ENCODE measurements around the gene C5.

The C5 gene

GRCh38 chr9:120941046-120941770, 108.9 kb downstream of the C5 start:
- DNase-seq (ENCODE audit: low read depth), result no peak

GRCh38 chr9:120940573-120940972, 109.5 kb downstream of the C5 start:
- DNase-seq (ENCODE audit: low read depth), result no peak

- no peak for DNase-seq (ENCODE audit: low read depth)
Observed at GRCh38 chr9:120938851-120939250, 111.2 kb downstream of the C5 start.

GRCh38 chr9:120937596-120937995, 112.5 kb downstream of the C5 start:
- DNase-seq (ENCODE audit: low read depth), result no peak

- DNase-seq (ENCODE audit: low read depth), result no peak
Observed at GRCh38 chr9:120937127-120937526, 112.9 kb downstream of the C5 start.

DNA sequence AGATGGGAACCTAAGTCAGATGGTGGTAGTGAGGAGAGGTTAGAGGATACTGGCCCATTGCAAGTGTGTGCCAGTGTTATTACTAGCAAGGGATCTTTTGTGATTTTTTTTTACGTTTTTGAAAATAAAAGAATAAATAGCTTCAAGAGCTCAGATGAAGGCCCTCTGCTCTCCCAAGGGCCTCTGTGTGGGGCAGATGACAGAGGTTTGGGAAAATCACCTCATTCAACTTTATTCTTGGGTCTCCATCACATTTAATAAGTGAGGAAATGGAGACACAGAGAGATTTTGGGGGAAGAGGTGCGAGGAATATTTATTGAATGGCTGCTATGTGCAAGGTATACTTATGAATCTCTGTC, 113.3 kb downstream of the C5 start:
- no peak for DNase-seq (ENCODE audit: low read depth)

GRCh38 chr9:120936011-120936763, 113.9 kb downstream of the C5 start:
- peak; percentile 82 for DNase-seq (ENCODE audit: low read depth)

DNA sequence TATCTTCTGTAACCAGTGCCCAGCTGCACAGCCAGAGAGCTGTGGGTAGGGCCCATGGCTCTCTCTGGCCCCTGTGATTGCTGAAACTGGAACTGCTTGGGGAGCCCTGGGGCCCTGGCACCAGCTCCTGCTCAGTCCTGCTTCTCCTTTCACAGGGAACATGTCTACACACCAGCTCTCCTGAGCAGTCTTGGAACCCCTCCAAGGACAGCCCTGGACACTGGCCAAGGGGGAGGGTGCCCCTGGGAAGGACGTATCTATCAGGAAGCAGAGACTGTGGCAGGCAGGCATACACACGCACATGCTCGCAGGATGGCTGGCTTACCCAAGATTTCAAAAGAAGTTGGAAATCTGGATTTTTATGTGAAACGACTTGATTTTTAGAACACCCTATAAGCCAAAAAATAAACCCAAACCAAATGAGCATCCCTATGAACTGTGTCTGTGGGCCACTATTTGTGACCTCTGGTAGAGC, 114.7 kb downstream of the C5 start:
- DNase-seq (ENCODE audit: low read depth), result peak; percentile 65

GRCh38 chr9:120934281-120934680, 115.8 kb downstream of the C5 start:
- DNase-seq (ENCODE audit: low read depth), result no peak

DNA sequence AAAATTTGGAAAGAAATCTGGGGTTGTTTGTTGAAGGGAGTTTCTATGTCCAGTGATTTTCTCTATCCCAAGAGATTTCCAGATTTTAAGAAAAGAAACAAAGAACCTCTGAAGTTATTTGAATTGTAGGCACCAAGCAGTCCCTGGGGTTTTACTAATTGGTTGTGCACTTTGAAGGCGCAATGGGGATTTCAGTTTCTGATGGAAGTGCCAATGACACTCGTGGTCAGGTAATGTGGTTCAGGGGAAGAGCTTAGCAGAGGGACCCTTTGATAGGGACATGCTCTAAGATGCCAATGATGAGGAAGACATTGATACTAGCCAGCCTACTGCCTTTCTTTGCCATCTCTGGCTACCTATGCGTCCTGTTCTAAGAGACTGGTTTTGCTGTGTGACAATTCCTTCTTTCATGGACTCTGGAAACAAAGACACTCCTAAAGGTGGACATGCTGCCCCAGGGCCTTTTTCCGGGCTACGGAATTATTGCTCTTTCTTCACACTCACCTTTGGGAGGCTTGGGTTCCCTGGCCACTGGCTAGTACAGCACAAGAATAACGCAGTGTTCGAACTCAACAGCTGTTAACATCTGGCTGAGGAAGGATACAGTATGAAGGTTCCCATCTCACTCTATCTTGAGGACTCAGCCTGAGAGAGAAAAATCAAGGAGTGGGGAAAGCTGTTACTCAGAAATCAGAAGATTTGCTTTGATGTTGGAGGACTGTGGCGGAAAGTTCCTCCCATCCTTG, 116.6 kb downstream of the C5 start:
- DNase-seq (ENCODE audit: low read depth), result no peak

DNA sequence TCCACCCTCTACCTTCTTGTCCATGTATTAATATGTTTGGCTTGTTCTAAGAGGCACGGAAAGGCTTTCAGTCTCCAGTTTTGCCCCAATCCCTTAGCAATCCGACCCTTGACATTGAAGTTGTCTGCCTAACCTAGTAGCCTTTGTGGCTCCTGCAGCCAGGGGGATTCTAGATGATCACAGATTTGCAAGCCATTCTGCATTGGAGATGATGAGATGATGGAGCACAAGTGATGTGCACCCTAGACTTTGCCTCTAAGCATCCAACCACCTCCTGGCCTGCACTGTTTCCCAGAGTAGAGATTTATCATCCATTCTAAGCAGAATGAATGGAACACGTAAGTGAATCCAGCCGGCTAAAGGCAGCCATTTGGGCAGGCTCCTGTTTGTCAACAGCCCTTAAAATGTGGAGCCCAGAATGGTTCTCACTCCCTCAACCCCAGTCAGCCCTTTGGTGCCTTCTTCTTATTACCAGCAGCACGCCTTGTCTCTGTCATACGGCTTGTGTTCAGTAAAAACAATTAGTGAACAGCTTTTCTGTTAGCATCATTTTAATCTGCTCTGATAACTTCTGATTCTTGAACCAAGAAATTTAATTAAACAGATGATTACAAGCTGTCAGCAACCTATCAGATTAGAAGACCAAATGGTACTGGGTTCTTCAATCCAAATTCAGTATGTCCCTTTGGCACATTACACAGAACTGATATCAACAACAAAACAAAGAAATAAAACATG, 117.8 kb downstream of the C5 start:
- DNase-seq (ENCODE audit: low read depth), result no peak

GRCh38 chr9:120931231-120932085, 118.6 kb downstream of the C5 start:
- no peak for DNase-seq (ENCODE audit: low read depth)

DNA sequence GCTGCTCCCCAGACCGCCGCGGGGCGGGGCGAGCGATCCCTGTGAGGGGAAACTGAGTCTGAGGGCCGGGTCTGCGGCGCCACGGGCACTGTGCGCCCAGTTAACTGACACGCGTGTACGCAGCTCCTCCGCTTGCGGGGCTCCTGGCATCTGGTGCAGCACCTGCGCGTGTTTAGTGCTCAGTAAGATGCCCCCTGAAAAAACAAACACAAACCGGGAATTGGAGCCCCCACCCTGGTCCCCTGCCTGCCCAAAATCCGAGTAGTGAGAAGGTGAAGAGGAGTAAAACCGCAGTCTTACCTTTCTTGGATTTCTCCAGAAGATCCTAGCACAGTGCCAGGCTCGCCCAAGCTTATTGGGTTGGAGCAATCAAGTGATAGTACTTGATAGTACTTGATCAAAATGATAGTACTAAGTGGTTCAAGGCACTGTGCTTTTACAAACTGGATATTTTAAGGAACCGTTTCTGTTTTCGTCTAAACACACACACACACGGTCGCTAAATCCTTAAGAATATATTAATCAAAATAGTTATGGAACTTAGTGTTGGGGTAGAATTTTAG, 120.8 kb downstream of the C5 start:
- no peak for DNase-seq (ENCODE audit: low read depth)

DNA sequence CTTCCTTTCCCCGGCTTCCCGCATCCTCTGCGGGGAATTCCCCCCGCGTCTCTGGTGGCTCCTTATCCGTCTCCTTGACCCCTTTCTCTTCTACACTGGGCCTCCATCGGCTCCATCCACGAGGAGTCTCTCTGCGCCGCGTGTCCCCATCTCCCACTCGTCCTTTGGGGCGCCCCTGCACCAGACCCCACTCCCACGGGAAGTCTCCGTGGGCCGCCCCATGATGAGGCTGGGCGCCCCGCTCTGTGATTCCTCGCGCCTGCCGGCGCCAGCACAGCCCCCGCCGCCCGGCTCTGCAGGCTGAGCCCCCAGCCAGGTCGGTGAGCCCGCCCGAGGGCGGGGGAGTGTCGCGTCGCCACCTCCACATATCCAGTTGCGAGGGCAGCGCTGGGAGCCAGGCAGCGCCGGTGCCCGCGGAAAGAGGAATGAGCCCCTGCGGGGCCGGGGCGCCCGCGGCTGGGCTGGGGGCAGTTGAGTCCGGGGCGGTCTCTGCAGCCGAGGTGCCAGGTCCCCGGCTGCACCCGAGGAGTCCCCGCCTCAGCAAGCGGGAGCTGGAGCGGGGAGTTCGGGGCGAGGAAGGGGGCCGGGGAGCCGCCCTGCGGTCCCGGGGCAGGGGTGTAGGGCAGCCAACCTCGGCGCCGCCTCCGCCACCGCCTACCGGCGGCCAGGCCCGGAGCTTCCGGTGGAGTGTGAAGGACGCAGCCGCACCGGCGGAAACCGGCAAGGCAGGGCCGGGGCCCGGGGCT, 121.4 kb downstream of the C5 start:
- no peak for DNase-seq (ENCODE audit: low read depth)

- DNase-seq (ENCODE audit: low read depth), result no peak
Observed at GRCh38 chr9:120928015-120928482, 122.0 kb downstream of the C5 start.

DNA sequence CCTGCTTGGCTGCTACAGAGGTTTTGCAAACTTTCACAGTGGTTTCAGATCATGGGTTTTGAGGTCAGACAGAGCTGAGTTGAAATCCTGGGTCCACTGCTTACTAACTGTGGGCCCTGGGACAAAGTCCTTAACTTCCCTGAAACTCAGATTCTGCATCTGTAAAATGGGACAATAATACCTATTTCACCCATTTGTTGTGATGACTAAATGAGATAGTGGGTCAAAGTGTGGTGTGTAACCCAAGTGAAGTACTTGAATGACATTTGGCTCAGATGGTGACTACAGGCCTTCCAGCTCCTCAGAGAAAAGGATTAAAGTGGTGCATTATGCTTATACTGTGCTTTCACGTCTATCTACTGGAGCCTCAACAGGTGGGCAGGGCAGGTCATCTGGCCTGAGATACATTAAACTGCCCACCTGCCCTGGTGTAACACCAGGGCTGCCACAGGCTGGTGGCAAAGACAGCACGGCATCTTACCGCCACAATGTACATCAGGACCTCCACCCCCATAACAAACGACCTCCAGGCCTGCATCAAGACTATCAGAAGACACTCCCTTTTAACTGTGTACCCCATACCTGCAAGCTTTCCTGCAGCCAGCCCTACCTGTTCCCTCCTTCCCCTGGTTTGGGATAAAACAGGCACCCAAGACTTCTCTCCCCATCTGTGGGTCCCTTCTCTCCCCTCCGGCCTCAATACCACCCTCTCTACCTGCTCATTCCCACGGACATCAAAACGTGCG, 122.6 kb downstream of the C5 start:
- DNase-seq (ENCODE audit: low read depth), result no peak

- no peak for DNase-seq (ENCODE audit: low read depth)
Observed at GRCh38 chr9:120926397-120926928, 123.6 kb downstream of the C5 start, which contains the start of gene TRAF1. Gene TRAF1, minus strand, starts transcription at chr9:120926796. Its CDS starts 721 bp downstream, at chr9:120926075.

- DNase-seq (ENCODE audit: low read depth), result peak; percentile 73
Observed at GRCh38 chr9:120925535-120926396, 124.3 kb downstream of the C5 start.

Data from non-pigmented ciliary epithelial cell (primary cell).